A673 (cell line): ENCODE results near the gene SPRR2A. TPM values are rescaled to one million over a fixed set of nuclear protein-coding genes. Genes with fewer than 3 reads are reported as not detected.
A peak's percentile ranks its signal among the peaks of the same experiment; 100 is the strongest.

Source experiments
- BruUV-seq: library from RNA; stranded (reverse); fragments of 400-500 nt; replicated peaks from 2 replicates; lab custom pipeline; 2021; lab: Mats Ljungman, UMichigan
- CTCF ChIA-PET: fragments of 300-600 bp; sonication (Branson Sonifier 250); formaldehyde crosslinking; loops from one replicate; lab custom pipeline; 2022; ENCODE audit warnings: antibody characterized with exemption; lab: Charles Lee
- POLR2A ChIA-PET: fragments of 300-600 bp; sonication (Branson Sonifier 250); formaldehyde crosslinking; loops from one replicate; lab custom pipeline; 2022; ENCODE audit warnings: antibody characterized with exemption; ENCODE audit not compliant: low non-redundant PET; lab: Charles Lee
- DNase-seq: peaks from one replicate; pipeline ENCODE4 v3.0.0-alpha.2; 2015; ENCODE audit warnings: low spot score
- H3K27ac ChIP-seq: fragments of 200-600 bp; sonication (generic); 2 replicates; pipeline ENCODE4 v1.5.1; 2016; ENCODE audit warnings: mixed run types, low read depth, mild to moderate bottlenecking, mixed read lengths, antibody characterized with exemption, low read length; ENCODE audit not compliant: poor library complexity, severe bottlenecking
- H3K27me3 ChIP-seq: fragments of 200-600 bp; sonication (generic); replicated peaks from 2 replicates; pipeline ENCODE4 v1.6.1; 2017; ENCODE audit warnings: mixed run types, low read depth, mild to moderate bottlenecking, mixed read lengths, antibody characterized with exemption, low read length; ENCODE audit not compliant: insufficient read depth, poor library complexity
- H3K36me3 ChIP-seq: fragments of 200-600 bp; sonication (generic); 2 replicates; pipeline ENCODE4 v1.6.1; 2016; ENCODE audit warnings: mixed run types, mild to moderate bottlenecking, mixed read lengths, antibody characterized with exemption, low read length; ENCODE audit not compliant: insufficient read depth, poor library complexity, severe bottlenecking
- H3K4me1 ChIP-seq: fragments of 200-600 bp; sonication (generic); 2 replicates; pipeline ENCODE4 v1.6.1; 2017; ENCODE audit warnings: mixed run types, mild to moderate bottlenecking, mixed read lengths, antibody characterized with exemption, low read length; ENCODE audit not compliant: insufficient read depth, poor library complexity, severe bottlenecking
- H3K4me3 ChIP-seq: fragments of 200-600 bp; sonication (generic); 2 replicates; pipeline ENCODE4 v1.5.1; 2016; ENCODE audit warnings: low read depth, mixed run types, mild to moderate bottlenecking, mixed read lengths, low read length; ENCODE audit not compliant: poor library complexity, severe bottlenecking
- H3K9me3 ChIP-seq: fragments of 200-600 bp; sonication (generic); 2 replicates; pipeline ENCODE4 v1.6.1; 2016; ENCODE audit warnings: mixed run types, low read depth, mild to moderate bottlenecking, mixed read lengths, antibody characterized with exemption, low read length; ENCODE audit not compliant: poor library complexity, severe bottlenecking
- EZH2 ChIP-seq: fragments of 200-600 bp; sonication (generic); IDR thresholded peaks from 2 replicates; pipeline ENCODE4 v1.6.1; 2017; ENCODE audit warnings: borderline replicate concordance, low read depth, mild to moderate bottlenecking, mixed read lengths, antibody characterized with exemption, low read length; ENCODE audit not compliant: poor library complexity, severe bottlenecking
- intact Hi-C: fragments of 100-400 bp; cut with micrococcal nuclease; formaldehyde crosslinking; loops from one replicate; pipeline ENCODE4 v1.10.0; 2022; ENCODE audit not compliant: unreplicated experiment
- total RNA-seq: library from RNA; stranded (reverse); gene quantifications from 2 replicates; pipeline ENCODE4 v1.2.3, GENCODE V29; 2021
- TF ChIP-seq, protein P1 (sequence below): fragments of 300-800, 200-600 bp; sonication (generic); conservative IDR thresholded peaks from 2 replicates; pipeline ENCODE4 v1.5.1; 2017; ENCODE audit warnings: low read depth, mild to moderate bottlenecking, antibody characterized with exemption, low read length, moderate library complexity, mixed read lengths

Gene SPRR2A
- total RNA-seq, 1 experiment from 2014 or later, result not detected

DNA sequence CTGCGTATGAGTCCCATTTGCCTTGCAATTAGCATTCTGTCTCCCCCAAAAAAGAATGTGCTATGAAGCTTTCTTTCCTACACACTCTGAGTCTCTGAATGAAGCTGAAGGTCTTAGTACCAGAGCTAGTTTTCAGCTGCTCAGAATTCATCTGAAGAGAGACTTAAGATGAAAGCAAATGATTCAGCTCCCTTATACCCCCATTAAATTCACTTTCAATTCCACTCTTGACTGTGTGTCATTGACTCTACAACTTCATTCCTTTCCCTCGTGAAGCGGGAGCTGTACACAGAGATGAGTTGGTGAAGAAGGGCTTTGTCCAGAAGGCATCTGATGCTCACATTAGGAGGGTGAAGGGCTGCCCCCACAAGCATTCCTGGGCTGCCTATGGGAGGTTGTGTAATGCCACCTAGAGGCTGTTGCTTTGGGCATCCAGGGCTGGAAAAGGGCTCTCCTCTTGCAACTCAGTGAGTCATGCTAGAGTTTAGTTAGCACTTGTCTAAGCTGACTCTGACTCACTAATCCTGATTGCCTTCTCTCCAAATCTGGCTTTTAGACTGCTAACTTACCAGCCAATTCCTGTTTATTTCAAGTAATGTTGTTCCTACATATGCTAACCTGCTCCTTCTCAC, 24.5 kb downstream of the SPRR2A start:
- ChIA-PET POLR2A (no interaction called here), CTCF (interaction anchor here (0.9 kb wide), 1 partner anchor 155 kb away, joined by 3 read pairs; the partner anchor contains the start of gene SMCP)
- BruUV-seq, result no TSS peak

DNA sequence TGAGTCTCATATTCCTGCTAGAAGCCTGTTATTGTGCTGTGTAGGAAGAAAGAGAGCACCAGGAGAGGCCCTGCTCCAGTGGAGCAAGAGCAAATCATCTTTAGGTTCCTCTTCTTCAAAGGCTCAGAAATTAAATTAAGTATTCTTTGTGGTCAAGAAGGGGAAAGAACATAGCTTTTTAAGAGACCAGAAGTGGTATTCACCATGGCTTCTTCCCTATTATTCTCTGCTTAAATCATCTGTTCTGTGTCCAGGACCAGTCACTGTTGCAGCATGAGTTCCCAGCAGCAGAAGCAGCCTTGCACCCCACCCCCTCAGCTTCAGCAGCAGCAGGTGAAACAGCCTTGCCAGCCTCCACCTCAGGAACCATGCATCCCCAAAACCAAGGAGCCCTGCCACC, 25.2 kb downstream of the SPRR2A start:
- TF ChIP-seq, protein P1, sequence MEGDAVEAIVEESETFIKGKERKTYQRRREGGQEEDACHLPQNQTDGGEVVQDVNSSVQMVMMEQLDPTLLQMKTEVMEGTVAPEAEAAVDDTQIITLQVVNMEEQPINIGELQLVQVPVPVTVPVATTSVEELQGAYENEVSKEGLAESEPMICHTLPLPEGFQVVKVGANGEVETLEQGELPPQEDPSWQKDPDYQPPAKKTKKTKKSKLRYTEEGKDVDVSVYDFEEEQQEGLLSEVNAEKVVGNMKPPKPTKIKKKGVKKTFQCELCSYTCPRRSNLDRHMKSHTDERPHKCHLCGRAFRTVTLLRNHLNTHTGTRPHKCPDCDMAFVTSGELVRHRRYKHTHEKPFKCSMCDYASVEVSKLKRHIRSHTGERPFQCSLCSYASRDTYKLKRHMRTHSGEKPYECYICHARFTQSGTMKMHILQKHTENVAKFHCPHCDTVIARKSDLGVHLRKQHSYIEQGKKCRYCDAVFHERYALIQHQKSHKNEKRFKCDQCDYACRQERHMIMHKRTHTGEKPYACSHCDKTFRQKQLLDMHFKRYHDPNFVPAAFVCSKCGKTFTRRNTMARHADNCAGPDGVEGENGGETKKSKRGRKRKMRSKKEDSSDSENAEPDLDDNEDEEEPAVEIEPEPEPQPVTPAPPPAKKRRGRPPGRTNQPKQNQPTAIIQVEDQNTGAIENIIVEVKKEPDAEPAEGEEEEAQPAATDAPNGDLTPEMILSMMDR, result no peak
- TF ChIP-seq EZH2, result no peak
- no peak for DNase-seq
- H3K27ac ChIP-seq, result no peak overlapping the region
- CTCF ChIA-PET, result no interaction called here
- POLR2A ChIA-PET, result no interaction called here
- no peaks in the 10 kb centered on the region for H3K36me3 ChIP-seq
- intact Hi-C loops, result no loop called here
- BruUV-seq, result no TSS peak
- peaks cover 9% of the 10 kb centered on the region for H3K27me3 ChIP-seq
- H3K4me1 ChIP-seq, result no peaks in the 10 kb centered on the region
- H3K4me3 ChIP-seq, result no peak overlapping the region
- no peaks in the 10 kb centered on the region for H3K9me3 ChIP-seq

More for the DNA sequence above, 24.5 kb downstream of the SPRR2A start:
- DNase-seq, result peak; percentile 49
- H3K4me1 ChIP-seq, result no peaks in the 10 kb centered on the region
- H3K27me3 ChIP-seq, result peaks cover 10% of the 10 kb centered on the region
- H3K4me3 ChIP-seq, result no peak overlapping the region
- TF ChIP-seq EZH2, result no peak
- TF ChIP-seq, protein P1, result peak; percentile 39; the same call in 1 of the 2 replicates
- intact Hi-C loops, result no loop called here
- no peaks in the 10 kb centered on the region for H3K36me3 ChIP-seq
- H3K27ac ChIP-seq, result no peak overlapping the region
- no peaks in the 10 kb centered on the region for H3K9me3 ChIP-seq

GRCh38 chr1:153030895-153031294, 26.4 kb downstream of the SPRR2A start, which contains the start of gene SPRR1B:
TSS of gene SPRR1B (plus strand) at chr1:153031203. CDS start at chr1:153032346, 1,143 bp downstream.
- Histone ChIP-seq H3K27ac (no peak within 1 kb of the TSS), H3K27me3 (no peaks in the 10 kb centered on the region), H3K36me3 (no peaks in the 10 kb centered on the region), H3K4me1 (no peaks in the 10 kb centered on the region), H3K4me3 (no peak within 1 kb of the TSS), H3K9me3 (no peaks in the 10 kb centered on the region)
- BruUV-seq, result no TSS peak
- ChIA-PET CTCF (no interaction called here), POLR2A (no interaction called here)
- intact Hi-C loops, result no loop called here
- TF ChIP-seq, protein P1, result no peak
- TF ChIP-seq EZH2, result no peak
- no peak for DNase-seq
